Cardiac fibroblast (primary cell): Measurements from ENCODE around the gene GARNL3.

Experiments
- DNase-seq, 2 donors: peaks; one replicate each; pipeline versions ENCODE4 v3.0.0 to v3.0.0-alpha.2; 2010; ENCODE audit warnings: low read depth in 2 of 2
- H3K4me3 ChIP-seq, 2 donors: replicated peaks in 1 of 2; 1 replicate in 1 of 2; 2 replicates in 1 of 2; pipeline ENCODE4 v1.5.1; 2011; ENCODE audit warnings: low read depth in 2 of 2, low read length in 2 of 2, mild to moderate bottlenecking in 2 of 2, moderate library complexity in 1 of 2
- CTCF ChIP-seq: IDR thresholded peaks from one replicate; pipeline ENCODE4 v1.5.1; 2011; ENCODE audit warnings: low read depth, mild to moderate bottlenecking, low read length, inconsistent platforms

Gene GARNL3

GRCh38 chr9:127353882-127354281 is 89.3 kb downstream of the GARNL3 start:
- TF ChIP-seq CTCF, result no peak
- DNase-seq, result no peak
- no peak overlapping the region for H3K4me3 ChIP-seq

- no peak for DNase-seq
- TF ChIP-seq CTCF, result no peak
- H3K4me3 ChIP-seq, result no peak overlapping the region
Measured at GRCh38 chr9:127356906-127357305, 92.3 kb downstream of the GARNL3 start.

GRCh38 chr9:127358023-127358535 is 93.5 kb downstream of the GARNL3 start:
- TF ChIP-seq CTCF, result no peak
- no peak for DNase-seq

GRCh38 chr9:127358770-127359169 is 94.2 kb downstream of the GARNL3 start:
- no peak overlapping the region for H3K4me3 ChIP-seq
- DNase-seq, result no peak
- no peak for TF ChIP-seq CTCF

More at GRCh38 chr9:127358023-127358535, 93.5 kb downstream of the GARNL3 start:
- H3K4me3 ChIP-seq, result no peak overlapping the region

GRCh38 chr9:127360250-127360649 is 95.7 kb downstream of the GARNL3 start:
- peak in 1 of 2 donors; percentile 39 for DNase-seq
- TF ChIP-seq CTCF, result peak; percentile 29
- no peak overlapping the region for H3K4me3 ChIP-seq

- no peak for TF ChIP-seq CTCF
- no peak overlapping the region for H3K4me3 ChIP-seq
- DNase-seq, result peak; percentile 14 to 34
Measured at GRCh38 chr9:127360829-127361228, 96.3 kb downstream of the GARNL3 start.

- TF ChIP-seq CTCF, result no peak
- no peak overlapping the region for H3K4me3 ChIP-seq
- DNase-seq, result no peak
Measured at GRCh38 chr9:127361561-127361960, 97.0 kb downstream of the GARNL3 start.
